Measurements from ENCODE around the gene HPN. TPM values are rescaled to one million over a fixed set of nuclear protein-coding genes. Genes with fewer than 3 reads are reported as not detected.
"Not testable (repeated sequence)": the region's sequence is repeated elsewhere in the genome, so short reads cannot be mapped to it uniquely, and the experiment has no call there.

Gene HPN
- total and polyA plus RNA-seq, 7 donors = 0.36 to 1.8 (median 0.66) TPM; not detected in 2

GRCh38 chr19:35000647-35001501 lies 40.6 kb upstream of the HPN start:
- no peaks in the 10 kb centered on the region for H3K9me3 ChIP-seq
- H3K27ac ChIP-seq = peak overlapping the region; percentile 97 to 100 (median 99)
- WGBS, 2 donors = 1% methylated on average over 46 of the region's 46 CpGs
- intact Hi-C loops (cut with DNase I) = no loop called here
- peaks cover 0 to 6% (median 0%) of the 10 kb centered on the region in 4 donors for H3K36me3 ChIP-seq
- H3K4me3 ChIP-seq = peak overlapping the region; percentile 83 to 99 (median 85)
- TF ChIP-seq, protein P1, sequence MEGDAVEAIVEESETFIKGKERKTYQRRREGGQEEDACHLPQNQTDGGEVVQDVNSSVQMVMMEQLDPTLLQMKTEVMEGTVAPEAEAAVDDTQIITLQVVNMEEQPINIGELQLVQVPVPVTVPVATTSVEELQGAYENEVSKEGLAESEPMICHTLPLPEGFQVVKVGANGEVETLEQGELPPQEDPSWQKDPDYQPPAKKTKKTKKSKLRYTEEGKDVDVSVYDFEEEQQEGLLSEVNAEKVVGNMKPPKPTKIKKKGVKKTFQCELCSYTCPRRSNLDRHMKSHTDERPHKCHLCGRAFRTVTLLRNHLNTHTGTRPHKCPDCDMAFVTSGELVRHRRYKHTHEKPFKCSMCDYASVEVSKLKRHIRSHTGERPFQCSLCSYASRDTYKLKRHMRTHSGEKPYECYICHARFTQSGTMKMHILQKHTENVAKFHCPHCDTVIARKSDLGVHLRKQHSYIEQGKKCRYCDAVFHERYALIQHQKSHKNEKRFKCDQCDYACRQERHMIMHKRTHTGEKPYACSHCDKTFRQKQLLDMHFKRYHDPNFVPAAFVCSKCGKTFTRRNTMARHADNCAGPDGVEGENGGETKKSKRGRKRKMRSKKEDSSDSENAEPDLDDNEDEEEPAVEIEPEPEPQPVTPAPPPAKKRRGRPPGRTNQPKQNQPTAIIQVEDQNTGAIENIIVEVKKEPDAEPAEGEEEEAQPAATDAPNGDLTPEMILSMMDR (IDR thresholded peaks at IDR 0.05) = no peak
- TF ChIP-seq POLR2AphosphoS5 (IDR thresholded peaks at IDR 0.05) = peak in 1 of 4 donors; percentile 26
- H3K27me3 ChIP-seq = no peaks in the 10 kb centered on the region
- H3K4me1 ChIP-seq = peaks cover 0 to 50% (median 38%) of the 10 kb centered on the region in 4 donors
- DNase-seq = no peak

DNA sequence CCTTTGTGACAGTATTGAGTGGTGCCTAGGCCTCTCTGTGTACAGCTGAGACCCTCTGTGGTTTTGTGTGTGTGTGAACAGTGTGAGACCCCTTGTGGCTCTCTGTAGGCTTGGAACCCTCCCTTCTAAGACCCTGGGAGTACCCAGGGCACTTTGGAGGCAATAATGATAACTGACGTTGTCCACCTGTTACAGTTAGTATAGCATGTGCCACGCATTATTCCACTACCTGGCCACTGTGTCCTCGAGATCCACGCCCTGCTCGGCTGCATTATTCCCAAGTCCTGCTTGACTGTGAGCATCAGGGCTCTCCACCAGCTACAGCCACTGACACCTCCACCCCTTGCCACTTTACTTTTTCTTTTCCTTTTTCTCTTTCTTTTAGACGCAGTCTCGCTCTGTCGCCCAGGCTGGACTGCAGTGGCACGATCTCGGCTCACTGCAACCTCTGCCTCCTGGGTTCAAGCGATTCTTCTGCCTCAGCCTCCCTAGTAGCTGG lies 39.4 kb upstream of the HPN start:
- Histone ChIP-seq H3K4me3 (peak overlapping the region in 1 of 4 donors; percentile 99), H3K4me1 (peaks cover 0 to 50% (median 42%) of the 10 kb centered on the region in 4 donors), H3K27me3 (no peaks in the 10 kb centered on the region), H3K36me3 (peaks cover 0 to 10% (median 0%) of the 10 kb centered on the region in 4 donors), H3K9me3 (no peaks in the 10 kb centered on the region), H3K27ac (peak overlapping the region in 3 of 4 donors; percentile 99 to 100 (median 99))
- TF ChIP-seq POLR2AphosphoS5 (IDR thresholded peaks at IDR 0.05) = no peak
- TF ChIP-seq POLR2A (IDR thresholded peaks at IDR 0.05) = no peak
- no peak for TF ChIP-seq EP300 (IDR thresholded peaks at IDR 0.05)
- TF ChIP-seq, protein P1 (IDR thresholded peaks at IDR 0.05) = no peak
- intact Hi-C loops (cut with DNase I) = no loop called here
- WGBS, 2 donors = 59 to 79% methylated on average over 11 of the region's 11 CpGs
- DNase-seq = no peak

DNA sequence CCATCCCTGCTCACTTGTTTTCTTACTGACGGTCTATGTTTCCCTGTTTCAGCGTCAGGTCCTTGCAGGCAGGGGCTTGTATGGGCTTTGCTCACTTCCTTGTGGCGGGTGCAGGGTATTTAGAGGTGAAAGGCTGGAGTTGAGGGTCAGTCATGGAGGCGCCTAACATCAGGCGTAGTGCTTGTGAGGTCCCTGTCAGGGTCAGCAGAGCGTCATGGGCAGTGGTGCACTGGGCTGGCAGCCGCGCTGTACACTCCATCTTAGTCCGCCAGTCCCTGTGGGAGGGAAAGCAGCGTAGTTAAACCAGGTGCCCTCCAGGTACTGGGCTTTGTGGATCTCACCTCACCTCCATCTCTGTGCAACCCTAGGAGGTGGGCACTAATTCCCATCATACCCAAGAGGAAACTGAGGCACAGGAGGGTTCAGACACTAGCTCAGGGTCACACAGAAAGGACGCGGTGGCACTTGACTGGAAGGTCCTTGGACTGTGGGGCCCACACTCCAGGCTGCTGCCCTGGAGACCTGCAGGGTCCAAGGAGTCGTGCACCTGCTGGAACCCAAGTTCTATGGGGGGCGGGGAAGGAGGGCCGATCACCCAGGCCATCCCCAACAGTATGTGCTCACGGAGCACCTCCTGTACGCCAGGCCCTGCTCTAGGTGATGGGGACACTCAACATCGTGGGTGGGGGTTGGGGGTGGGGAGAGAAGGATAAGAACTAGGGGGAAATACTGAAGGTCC lies 36.8 kb upstream of the HPN start:
- Histone ChIP-seq H3K27me3 (no peaks in the 10 kb centered on the region), H3K4me1 (peaks cover 0 to 43% (median 33%) of the 10 kb centered on the region in 4 donors)
- intact Hi-C loops (cut with DNase I) = no loop called here

GRCh38 chr19:35005256-35005977 lies 36.1 kb upstream of the HPN start:
- Histone ChIP-seq H3K36me3 (peaks cover 6 to 27% (median 15%) of the 10 kb centered on the region in 4 donors), H3K4me1 (peaks cover 0 to 43% (median 32%) of the 10 kb centered on the region in 4 donors), H3K9me3 (no peaks in the 10 kb centered on the region), H3K27ac (peak overlapping the region in 3 of 4 donors; percentile 7 to 37 (median 29)), H3K27me3 (no peaks in the 10 kb centered on the region), H3K4me3 (no peak overlapping the region)
- 46 to 77% methylated on average over 11 of the region's 11 CpGs for WGBS, 2 donors
- DNase-seq = no peak
- intact Hi-C loops (cut with DNase I) = no loop called here
- TF ChIP-seq, protein P1 (IDR thresholded peaks at IDR 0.05) = no peak
- TF ChIP-seq POLR2AphosphoS5 (IDR thresholded peaks at IDR 0.05) (no peak), EP300 (IDR thresholded peaks at IDR 0.05) (no peak), POLR2A (IDR thresholded peaks at IDR 0.05) (no peak)

More for the DNA sequence above, 36.8 kb upstream of the HPN start:
- WGBS, 2 donors = 60 to 86% methylated on average over 18 of the region's 18 CpGs
- Histone ChIP-seq H3K9me3 (no peaks in the 10 kb centered on the region), H3K27ac (peak overlapping the region in 2 of 4 donors; percentile 7 to 18), H3K36me3 (peaks cover 0 to 19% (median 8%) of the 10 kb centered on the region in 4 donors), H3K4me3 (no peak overlapping the region)
- no peak for TF ChIP-seq EP300 (IDR thresholded peaks at IDR 0.05)
- TF ChIP-seq POLR2A (IDR thresholded peaks at IDR 0.05) = no peak
- TF ChIP-seq, protein P1 (IDR thresholded peaks at IDR 0.05) = no peak
- TF ChIP-seq POLR2AphosphoS5 (IDR thresholded peaks at IDR 0.05) = no peak
- DNase-seq = no peak

DNA sequence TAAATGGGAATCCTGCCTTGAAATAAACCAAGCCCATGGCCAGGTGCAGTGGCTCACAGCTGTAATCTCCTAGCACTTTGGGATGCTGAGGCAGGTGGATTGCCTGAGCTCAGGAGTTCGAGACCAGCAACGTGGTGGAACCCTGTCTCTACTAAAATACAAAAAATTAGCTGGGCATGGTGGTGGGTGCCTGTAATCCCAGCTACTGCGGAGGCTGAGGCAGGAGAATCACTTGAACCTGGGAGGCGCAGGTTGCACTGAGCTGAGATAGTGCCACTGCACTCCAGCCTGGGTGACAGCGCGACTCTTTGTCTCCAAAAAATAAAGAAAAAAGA lies 35.5 kb upstream of the HPN start:
- H3K9me3 ChIP-seq; intact Hi-C loops (cut with DNase I); H3K4me3 ChIP-seq; H3K27me3 ChIP-seq; DNase-seq: not testable (repeated sequence)
- Histone ChIP-seq H3K27ac (peak overlapping the region in 3 of 4 donors; percentile 7 to 37 (median 29)), H3K4me1 (peaks cover 0 to 41% (median 30%) of the 10 kb centered on the region in 4 donors), H3K36me3 (peaks cover 6 to 32% (median 18%) of the 10 kb centered on the region in 4 donors)
- 20 to 68% methylated on average over 6 of the region's 6 CpGs for WGBS, 2 donors
